HepG2 (cell line): ENCODE results near the gene CSTF3. TPM values are rescaled to one million over a fixed set of nuclear protein-coding genes. Genes with fewer than 3 reads are reported as not detected.

Experiments used
- ATAC-seq: fragments of 200-7000 bp; cut with Tn5 transposase; 3 replicates; pipeline ENCODE4 v1.9.1; 2020; ENCODE audit warnings: mild to moderate bottlenecking, moderate library complexity
- BruUV-seq: library from RNA; stranded (reverse); fragments of 400-500 nt; replicated peaks from 2 replicates; lab custom pipeline; 2021; lab: Mats Ljungman, UMichigan
- CTCF ChIA-PET: fragments of 300-600 bp; formaldehyde crosslinking; extraction: SDS; loops from one replicate; lab custom pipeline; 2021; ENCODE audit warnings: low total read pairs, inconsistent platforms, low intra/inter-chr PET ratio; lab: Yijun Ruan, JAX
- POLR2A ChIA-PET: fragments of 350-600 bp; sonication (Branson Sonifier 250); formaldehyde crosslinking; loops from one replicate; lab custom pipeline; 2020; ENCODE audit warnings: antibody characterized with exemption, inconsistent platforms; lab: Yijun Ruan, JAX
- DNase-seq: peaks from one replicate; pipeline ENCODE4 v3.0.0-alpha.2; 2015; ENCODE audit warnings: low spot score
- FAIRE-seq: peaks from 3 replicates; lab custom pipeline; 2011; peaks lifted over from hg19 to GRCh38; lab: Jason Lieb, UNC
- H2AFZ ChIP-seq: one replicate; pipeline ENCODE4 v1.6.1; 2011; ENCODE audit warnings: low read length, inconsistent platforms
- H3K27ac ChIP-seq: fragments of 300-600 bp; 3 replicates; pipeline ENCODE4 v1.8.0; 2011; ENCODE audit warnings: mixed run types, mild to moderate bottlenecking, mixed read lengths, low read length, inconsistent platforms; ENCODE audit not compliant: insufficient read depth; ENCODE audit errors: extremely low read length
- H3K27me3 ChIP-seq, 2 experiments: fragments of 200-600 bp in 1 of 2; 2 replicates in 1 of 2; 3 replicates in 1 of 2; pipeline versions ENCODE4 v1.6.0 to v1.8.0; 2011; ENCODE audit warnings: low read length in 2 of 2, mild to moderate bottlenecking in 2 of 2, moderate library complexity in 2 of 2, inconsistent platforms in 1 of 2; ENCODE audit not compliant: insufficient read depth in 2 of 2, control insufficient read depth in 1 of 2
- H3K36me3 ChIP-seq, 2 experiments: fragments of 200-600 bp in 1 of 2; replicated peaks in 1 of 2; 2 replicates in 1 of 2; 3 replicates in 1 of 2; pipeline versions ENCODE4 v1.5.1 to v1.8.0; 2011; ENCODE audit warnings: low read length in 2 of 2, inconsistent platforms in 1 of 2; ENCODE audit not compliant: insufficient read depth in 2 of 2, control insufficient read depth in 1 of 2
- H3K4me1 ChIP-seq: 2 replicates; pipeline ENCODE4 v1.5.1; 2012; ENCODE audit warnings: low read length, inconsistent platforms; ENCODE audit not compliant: insufficient read depth
- H3K4me2 ChIP-seq: 2 replicates; pipeline ENCODE4 v1.6.0; 2011; ENCODE audit warnings: low read depth, low read length, inconsistent platforms
- H3K4me3 ChIP-seq, 3 experiments: fragments of 200-600 bp in 1 of 3; sonication (generic), shearing (Covaris generic) in 1 of 3; replicated peaks in 1 of 3; 2 replicates each; pipeline ENCODE4 v1.5.1; 2011 to 2016; ENCODE audit warnings: low read length in 3 of 3, inconsistent platforms in 2 of 3, low read depth in 2 of 3, mild to moderate bottlenecking in 2 of 3, control low read depth in 1 of 3, mixed read lengths in 1 of 3; ENCODE audit not compliant: insufficient read depth in 1 of 3
- H3K79me2 ChIP-seq: one replicate; pipeline ENCODE4 v1.6.1; 2011; ENCODE audit warnings: low read length, inconsistent platforms; ENCODE audit not compliant: insufficient read depth
- H3K9ac ChIP-seq: 2 replicates; pipeline ENCODE4 v1.6.0; 2011; ENCODE audit warnings: mild to moderate bottlenecking, low read depth, low read length, inconsistent platforms; ENCODE audit not compliant: insufficient read depth
- H3K9me3 ChIP-seq: 2 replicates; pipeline ENCODE4 v1.5.1; 2012; ENCODE audit warnings: mild to moderate bottlenecking, low read length
- H4K20me1 ChIP-seq: 2 replicates; pipeline ENCODE4 v1.6.0; 2011; ENCODE audit warnings: inconsistent platforms, mild to moderate bottlenecking, low read length, moderate library complexity; ENCODE audit not compliant: insufficient read depth
- LBX2 ChIP-seq: sonication (generic); formaldehyde crosslinking; IDR thresholded peaks from 2 replicates; pipeline ENCODE4 v1.5.0; 2020; ENCODE audit warnings: missing genetic modification reagents, mild to moderate bottlenecking, borderline replicate concordance
- NBN ChIP-seq: fragments of 450-650 bp; conservative IDR thresholded peaks from 2 replicates; pipeline ENCODE4 v1.6.1; 2017
- PRPF4 ChIP-seq: fragments of 200-400 bp; formaldehyde crosslinking; IDR thresholded peaks from 2 replicates; pipeline ENCODE4 v1.6.1; 2016; ENCODE audit warnings: low read length, low read depth; ENCODE audit not compliant: poor library complexity, severe bottlenecking
- SMAD1 ChIP-seq: sonication (generic); formaldehyde crosslinking; IDR thresholded peaks from 2 replicates; pipeline ENCODE4 v1.4.0; 2020; ENCODE audit warnings: missing genetic modification reagents, low read depth, mild to moderate bottlenecking, borderline replicate concordance
- SRSF9 ChIP-seq: fragments of 200-400 bp; formaldehyde crosslinking; IDR thresholded peaks from 2 replicates; pipeline ENCODE4 v1.6.1; 2018; ENCODE audit warnings: borderline replicate concordance, mild to moderate bottlenecking, low read depth, low read length; ENCODE audit not compliant: insufficient read depth, poor library complexity, severe bottlenecking
- ZBTB2 ChIP-seq: sonication (generic); formaldehyde crosslinking; IDR thresholded peaks from 2 replicates; pipeline ENCODE4 v1.8.0; 2022; ENCODE audit warnings: low read depth, missing genetic modification reagents
- ZNF329 ChIP-seq: sonication (generic); formaldehyde crosslinking; IDR thresholded peaks from 2 replicates; pipeline ENCODE4 v1.9.0; 2021; ENCODE audit warnings: low read depth, mild to moderate bottlenecking, missing genetic modification reagents
- ZNF383 ChIP-seq: sonication (generic); formaldehyde crosslinking; IDR thresholded peaks from 2 replicates; pipeline ENCODE4 v1.4.0; 2020; ENCODE audit warnings: missing genetic modification reagents, mild to moderate bottlenecking, borderline replicate concordance
- ZNF652 ChIP-seq: IDR thresholded peaks from 2 replicates; pipeline ENCODE4 v1.6.1; 2016; ENCODE audit warnings: low read depth, borderline replicate concordance
- WGBS: methylation state at CpG from one replicate; pipeline ENCODE4 v1.1.6; 2017; ENCODE audit warnings: low lambda C conversion rate; 5-methylcytosine and 5-hydroxymethylcytosine counted together
- in situ Hi-C: cut with HindIII; loops from 2 replicates; pipeline ENCODE4 v1.10.0; 2017; ENCODE audit warnings: low pct_unique_long_range_greater_than_20kb; ENCODE audit not compliant: extremely low pct_ligation_motif_present
- intact Hi-C: fragments of 100-400 bp; cut with micrococcal nuclease; formaldehyde crosslinking; loops from one replicate; pipeline ENCODE4 v1.10.0; 2022; ENCODE audit not compliant: unreplicated experiment
- polyA plus RNA-seq, 8 experiments: library from polyadenylated mRNA; depleted of rRNA in 3 of 8; stranded (reverse) in 7 of 8; unstranded in 1 of 8; fragments of >200 nt; fragmentation: Illumina TruSeq in 4 of 8; extraction: Trizol in 4 of 8; gene quantifications; 2 replicates each; pipeline versions ENCODE4 v1.2.1 to v1.2.3, GENCODE V29; 2011 to 2016; ENCODE audit warnings: low read depth in 4 of 8, missing spikeins in 1 of 8, mixed read lengths in 1 of 8; ENCODE audit not compliant: insufficient read depth in 1 of 8
- total RNA-seq, 5 experiments: library from RNA; depleted of rRNA; stranded (reverse); fragments of >200 nt; fragmentation: Illumina TruSeq; extraction: Trizol; gene quantifications; 2 replicates each; pipeline ENCODE4 v1.2.3, GENCODE V29; 2016; ENCODE audit warnings: low read depth in 1 of 5
- TF ChIP-seq, protein P1 (sequence below): IDR thresholded peaks from 2 replicates; pipeline ENCODE4 v1.6.1; 2016; ENCODE audit warnings: missing biosample characterization, missing genetic modification reagents, low read depth

Gene CSTF3
- total and polyA plus RNA-seq, 2 of the 13 experiments (the other 11 are each of a cell fraction or from before 2014, with no cell fraction given): 21.5 to 43.6 TPM

DNA sequence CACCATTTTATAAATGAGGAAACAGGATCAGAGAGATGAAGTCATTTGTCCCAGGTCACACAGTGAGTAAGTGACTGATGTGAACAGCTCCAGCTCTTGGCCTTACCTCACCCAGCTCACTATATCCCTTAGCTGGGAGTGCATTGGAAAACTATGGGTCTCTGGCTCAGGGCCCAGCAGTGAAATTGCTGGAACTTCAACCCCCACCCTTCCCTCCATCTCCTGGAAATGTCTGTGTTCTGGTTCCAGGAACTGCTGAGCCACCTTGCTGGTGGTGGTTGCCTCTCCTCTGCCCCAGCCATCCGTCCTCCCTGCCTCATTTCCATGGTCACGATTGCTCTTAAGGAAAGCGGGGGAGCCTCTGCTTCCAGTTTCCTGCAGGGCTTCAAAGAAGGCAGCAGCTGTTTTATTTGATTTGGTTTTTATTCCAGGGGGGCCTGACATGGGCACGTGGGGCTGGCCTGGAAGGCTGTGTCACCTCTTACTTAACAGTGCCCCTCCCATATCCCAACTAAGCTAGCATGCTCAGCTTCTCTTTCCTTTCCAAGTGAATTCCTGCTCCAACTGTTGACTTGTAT is 46.2 kb upstream of the CSTF3 start:
- TF ChIP-seq PRPF4 (no peak), ZNF652 (CRISPR knock-in tag) (no peak), ZBTB2 (no peak), LBX2 (CRISPR knock-in tag) (no peak), ZNF329 (CRISPR knock-in tag) (no peak), SRSF9 (no peak), ZNF383 (CRISPR knock-in tag) (no peak), NBN (no peak), SMAD1 (CRISPR knock-in tag) (no peak)
- TF ChIP-seq, protein P1, sequence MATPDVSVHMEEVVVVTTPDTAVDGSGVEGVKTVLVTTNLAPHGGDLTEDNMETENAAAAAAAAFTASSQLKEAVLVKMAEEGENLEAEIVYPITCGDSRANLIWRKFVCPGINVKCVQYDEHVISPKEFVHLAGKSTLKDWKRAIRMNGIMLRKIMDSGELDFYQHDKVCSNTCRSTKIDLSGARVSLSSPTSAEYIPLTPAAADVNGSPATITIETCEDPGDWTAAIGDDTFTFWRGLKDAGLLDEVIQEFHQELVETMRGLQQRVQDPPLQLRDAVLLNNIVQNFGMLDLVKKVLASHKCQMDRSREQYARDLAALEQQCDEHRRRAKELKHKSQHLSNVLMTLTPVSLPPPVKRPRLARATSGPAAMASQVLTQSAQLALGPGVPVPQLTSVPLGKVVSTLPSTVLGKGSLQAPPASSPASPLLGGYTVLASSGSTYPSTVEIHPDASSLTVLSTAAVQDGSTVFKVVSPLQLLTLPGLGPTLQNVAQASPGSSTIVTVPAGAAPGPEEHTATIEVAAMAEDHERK (CRISPR knock-in tag): no peak
- H3K9me3 ChIP-seq: no peaks in the 10 kb centered on the region
- no TSS peak for BruUV-seq
- H3K27me3 ChIP-seq: no peaks in the 10 kb centered on the region
- H2AFZ ChIP-seq: no peak overlapping the region
- peaks cover 24% of the 10 kb centered on the region for H3K4me1 ChIP-seq
- POLR2A ChIA-PET: interaction anchor here (0.7 kb wide), 1 partner anchor 62 kb away, joined by 3 read pairs; no protein-coding TSS in a partner anchor
- no peak for DNase-seq
- H4K20me1 ChIP-seq: no peaks in the 10 kb centered on the region
- intact Hi-C loops: no loop called here
- 22% methylated on average over 4 of the region's 4 CpGs for WGBS
- ATAC-seq: peak; percentile 36; the same call in 2 of the 3 replicates
- FAIRE-seq: no peak
- no peak overlapping the region for H3K9ac ChIP-seq
- H3K36me3 ChIP-seq: no peaks in the 10 kb centered on the region
- CTCF ChIA-PET: no interaction called here
- no peak overlapping the region for H3K27ac ChIP-seq
- peak overlapping the region; percentile 55 for H3K4me2 ChIP-seq
- H3K79me2 ChIP-seq: no peaks in the 10 kb centered on the region
- H3K4me3 ChIP-seq: no peak overlapping the region
- in situ Hi-C loops: no loop called here
